DMS79 treated with DMSO at 0.1 percent for 48 hours (cell line): ENCODE measurements around the gene MRC2.

Source experiments
- DNase-seq: peaks from one replicate; lab custom pipeline; 2025; lab: John Stamatoyannopoulos, UW

MRC2 gene

DNA sequence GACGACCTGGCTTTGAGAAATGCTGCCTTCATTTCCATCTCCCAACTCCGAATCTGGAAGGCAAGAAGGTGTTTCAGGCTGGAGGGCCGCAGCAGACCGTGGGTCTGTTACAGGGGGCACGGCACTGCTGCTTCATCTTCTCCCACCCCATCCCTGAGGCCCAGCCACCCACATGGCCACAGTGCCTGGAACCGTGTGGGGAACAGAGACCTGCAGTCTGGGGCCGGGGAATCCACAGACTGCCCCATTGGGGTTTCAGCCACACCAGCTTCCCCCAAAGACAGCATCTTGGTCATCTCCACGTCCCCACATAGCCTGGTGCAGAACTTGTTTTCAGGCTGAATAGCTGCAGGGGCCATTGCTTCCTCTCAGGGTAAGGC, 74.2 kb downstream of the MRC2 start:
- DNase-seq: no peak

DNA sequence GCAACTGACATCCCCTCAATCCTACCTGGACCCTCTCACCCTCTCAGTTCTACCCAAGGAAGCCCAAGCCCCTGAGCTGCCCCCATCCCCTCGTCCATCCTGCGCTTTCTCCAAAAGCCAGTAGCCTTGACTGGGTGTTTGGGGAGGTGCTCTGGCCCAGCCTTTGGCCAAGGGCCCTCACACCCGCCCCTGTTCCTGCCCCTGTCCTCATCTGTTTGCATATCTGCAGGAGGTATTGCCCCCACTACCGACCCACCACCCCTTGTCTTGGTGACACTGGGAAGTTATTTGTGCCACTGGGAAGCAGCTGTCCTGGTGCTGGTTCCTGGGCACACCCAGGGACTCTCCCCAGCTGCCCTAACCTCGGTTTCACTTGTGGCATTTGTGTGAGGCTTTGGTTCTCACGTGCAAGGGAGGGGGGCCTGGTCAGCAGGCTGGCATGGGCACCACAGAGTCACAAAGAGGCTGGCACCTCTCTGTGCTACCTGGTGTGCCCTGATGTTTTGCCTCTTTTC, 75.3 kb downstream of the MRC2 start:
- no peak for DNase-seq

DNA sequence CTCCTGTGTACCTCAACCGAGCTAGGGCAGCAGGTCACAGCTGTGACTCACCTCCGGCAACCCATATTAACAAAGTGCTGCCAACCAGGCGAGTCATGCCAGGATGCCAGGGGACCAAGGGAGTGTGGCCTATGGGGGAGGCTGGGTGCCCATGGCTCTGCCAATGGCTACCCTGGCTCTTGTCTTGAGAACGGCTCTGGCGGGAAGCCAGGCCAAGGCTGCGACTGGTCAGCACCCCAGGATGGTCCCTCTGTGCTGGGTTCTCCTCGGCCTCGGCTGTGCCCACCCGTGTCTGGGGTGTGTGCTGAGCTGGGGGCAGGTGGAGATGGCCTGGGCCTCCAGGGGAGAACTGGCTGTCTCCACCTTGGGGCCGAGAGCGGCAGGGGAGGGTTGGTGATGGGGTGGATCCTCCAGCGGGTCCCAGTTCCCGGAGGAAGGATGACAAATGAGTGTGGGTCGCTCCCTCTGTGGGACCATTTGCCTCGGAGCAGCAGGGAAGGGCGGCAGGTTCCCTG, 75.8 kb downstream of the MRC2 start:
- no peak for DNase-seq

DNA sequence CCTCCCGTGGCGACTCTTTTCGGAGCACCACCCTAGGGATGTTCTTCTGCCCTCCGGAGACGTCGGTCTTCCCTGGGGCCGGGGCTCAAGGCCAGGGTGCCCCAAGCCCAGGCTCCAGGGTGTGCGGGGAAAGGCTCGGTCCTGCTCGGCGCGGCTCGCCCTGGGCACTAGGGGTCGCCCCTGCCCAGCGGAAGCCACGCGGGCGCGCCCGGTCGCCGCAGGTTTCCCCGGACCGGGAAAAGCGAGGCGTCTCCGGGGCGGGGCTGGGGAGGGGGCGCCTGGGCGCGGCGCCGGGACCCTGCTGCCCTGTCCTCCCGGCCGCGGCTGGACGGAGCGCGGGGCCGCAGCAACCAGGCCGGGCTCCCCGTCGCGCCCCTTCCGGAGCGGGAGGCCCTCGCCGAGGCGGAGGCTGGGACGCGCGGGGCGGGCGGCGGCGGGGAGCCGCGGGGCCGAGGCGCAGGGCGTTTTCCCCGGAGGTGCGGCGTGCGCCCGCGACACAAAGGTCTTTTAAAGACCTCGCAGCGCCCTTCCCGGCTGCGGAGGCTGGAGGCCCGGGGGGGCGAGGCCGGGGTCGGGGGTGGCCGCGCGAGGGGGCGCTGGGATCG, 76.4 kb downstream of the MRC2 start:
- peak; percentile 20 for DNase-seq

DNA sequence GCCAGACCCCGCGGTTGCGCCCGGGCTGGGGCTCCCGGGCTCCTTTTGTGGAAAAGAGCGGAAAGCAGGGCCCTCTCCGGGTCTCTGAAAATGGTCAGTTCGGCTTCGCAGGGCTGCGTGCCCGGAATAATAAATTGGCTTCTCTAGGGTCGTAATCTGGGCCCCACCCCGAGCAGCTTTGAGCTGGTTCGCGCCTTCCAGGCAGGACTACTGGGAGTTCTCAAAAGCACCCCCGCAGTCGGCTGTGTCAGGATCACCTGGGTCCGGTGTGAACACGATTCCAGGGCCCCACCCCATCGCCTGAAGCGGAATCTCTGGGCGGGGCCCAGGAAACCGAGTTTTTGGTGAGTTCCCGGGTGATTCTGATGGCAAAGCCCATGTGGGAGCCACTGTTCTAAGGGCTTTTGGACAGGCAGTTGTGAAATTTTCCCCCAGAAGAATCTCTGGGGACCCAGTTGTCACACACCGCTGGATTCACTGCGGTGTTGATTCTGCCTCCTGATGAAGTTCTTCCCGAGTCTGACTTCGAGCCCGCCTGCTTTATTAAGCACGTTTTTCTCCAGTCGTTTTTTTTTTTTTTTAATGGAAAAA, 77.0 kb downstream of the MRC2 start:
- peak; percentile 17 for DNase-seq

DNA sequence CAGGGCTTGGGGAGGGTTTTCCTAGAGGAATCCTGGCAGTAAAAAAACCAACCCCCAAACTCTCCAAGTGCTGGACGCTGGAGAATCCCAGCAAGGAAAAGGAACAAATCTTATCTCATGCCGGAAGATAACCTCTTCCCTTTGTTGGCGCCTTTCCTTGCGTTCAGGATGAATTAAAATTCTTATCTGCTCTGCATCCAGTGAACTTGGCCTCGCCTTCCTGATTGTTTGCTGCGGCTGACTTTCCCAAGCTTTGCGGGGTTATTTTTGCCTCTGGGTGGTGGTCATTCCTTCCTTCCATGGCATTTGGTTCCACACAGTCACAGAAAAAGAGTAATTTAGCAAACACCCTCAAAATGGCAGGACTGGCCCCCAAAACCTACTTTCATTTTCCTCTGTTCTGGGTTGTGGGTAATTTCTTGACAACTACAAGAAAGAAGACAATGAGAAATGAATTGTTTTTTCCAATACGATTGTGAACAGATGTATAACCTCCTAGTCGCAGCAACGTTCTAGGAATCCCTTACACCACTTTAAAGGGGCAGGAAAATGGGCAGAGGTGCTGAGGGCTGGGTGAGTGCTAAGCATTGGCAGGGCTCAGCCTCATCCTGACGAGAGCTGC, 77.8 kb downstream of the MRC2 start:
- DNase-seq: no peak

DNA sequence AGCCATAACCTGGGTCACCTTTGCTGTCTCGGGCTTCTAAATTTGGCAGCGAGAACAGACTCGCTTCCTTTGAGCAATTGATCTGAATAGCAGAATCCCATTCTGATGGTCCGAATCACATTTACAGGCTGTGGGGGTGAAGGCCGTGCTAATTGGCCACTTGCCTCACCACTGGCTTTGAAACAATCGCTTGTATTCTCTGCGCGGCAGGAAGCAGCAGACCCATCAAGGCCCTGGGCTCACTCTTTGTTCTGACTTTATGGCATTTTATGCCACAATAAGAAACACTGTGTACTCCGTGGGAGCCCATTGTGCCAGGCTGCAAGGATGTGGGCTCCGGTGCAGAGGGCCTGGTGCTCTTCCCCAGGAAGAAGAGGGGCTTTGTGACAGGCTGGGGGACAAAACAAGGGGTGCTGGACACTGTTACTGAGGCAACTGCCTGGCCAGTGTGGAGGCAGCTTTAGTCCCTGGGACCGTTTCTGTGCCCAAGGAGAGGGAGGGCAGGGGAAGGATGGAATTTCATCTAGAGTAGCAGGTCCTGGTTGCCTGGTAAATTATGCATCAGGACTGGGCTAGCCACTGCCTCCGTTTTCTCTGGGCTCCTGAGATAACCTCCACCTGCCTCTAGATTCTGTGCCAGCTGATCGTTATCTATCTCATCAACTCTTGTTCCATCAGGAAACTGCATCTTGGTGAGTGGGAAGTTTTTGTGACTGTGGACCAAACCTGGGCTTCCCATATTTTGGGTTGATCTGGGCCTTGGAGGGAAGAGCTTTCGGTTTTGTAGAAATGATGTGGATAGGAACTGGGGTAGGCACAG, 78.5 kb downstream of the MRC2 start:
- peak; percentile 31 for DNase-seq

DNA sequence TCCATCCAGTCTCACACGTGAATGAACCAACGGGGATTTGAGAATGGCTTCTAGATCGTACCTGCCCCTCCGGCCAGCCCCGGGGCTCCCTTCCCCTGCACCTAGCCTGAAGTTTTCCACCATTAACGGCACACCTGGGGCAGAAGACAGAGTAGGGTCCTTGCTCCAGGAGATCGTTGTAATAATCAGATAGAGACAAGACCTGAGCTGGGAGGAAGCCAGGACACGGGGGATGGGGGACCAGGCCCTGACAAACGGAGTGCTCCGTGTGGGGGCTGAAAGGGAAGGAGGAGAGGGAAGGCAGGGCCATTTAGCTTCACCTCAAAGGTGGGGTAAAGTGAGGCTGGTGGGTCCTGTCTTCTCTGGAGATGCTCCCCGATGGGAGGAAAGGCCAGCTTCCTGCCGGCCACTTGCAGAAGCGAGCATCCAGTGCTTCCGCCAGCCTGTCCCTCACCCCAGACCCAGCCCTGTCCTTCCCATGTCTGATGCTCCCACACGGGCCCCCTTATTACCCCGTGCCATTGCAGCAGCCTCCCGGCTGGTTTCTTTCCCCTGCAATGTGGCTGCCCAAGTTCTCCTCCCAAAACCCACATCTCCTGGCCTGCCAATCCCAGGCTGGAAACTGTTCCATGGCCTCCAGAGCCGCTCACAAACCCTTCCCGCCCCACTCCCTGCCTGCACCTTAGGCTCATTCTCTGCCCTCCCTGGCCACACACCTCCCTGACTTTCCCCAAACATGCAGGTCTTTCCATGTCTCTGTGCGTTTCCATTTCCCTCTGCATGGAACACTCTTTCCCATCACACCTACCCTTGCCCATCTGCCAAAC, 79.3 kb downstream of the MRC2 start:
- DNase-seq: no peak

DNA sequence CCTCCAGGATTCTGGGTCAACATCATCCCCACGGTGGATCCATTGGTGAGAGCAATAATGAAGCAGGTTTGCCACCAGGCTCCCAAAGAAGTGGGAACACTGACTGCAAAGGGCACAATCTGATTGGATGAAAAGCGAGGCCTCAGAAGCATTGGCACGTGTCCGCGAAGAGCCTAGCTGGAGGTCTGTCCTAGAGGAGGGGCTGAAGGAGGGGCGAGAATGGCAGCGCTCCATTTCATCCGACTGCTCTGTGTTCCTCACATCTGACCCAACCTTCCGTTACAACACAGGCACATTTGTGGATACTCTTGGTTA, 79.9 kb downstream of the MRC2 start:
- DNase-seq: no peak

DNA sequence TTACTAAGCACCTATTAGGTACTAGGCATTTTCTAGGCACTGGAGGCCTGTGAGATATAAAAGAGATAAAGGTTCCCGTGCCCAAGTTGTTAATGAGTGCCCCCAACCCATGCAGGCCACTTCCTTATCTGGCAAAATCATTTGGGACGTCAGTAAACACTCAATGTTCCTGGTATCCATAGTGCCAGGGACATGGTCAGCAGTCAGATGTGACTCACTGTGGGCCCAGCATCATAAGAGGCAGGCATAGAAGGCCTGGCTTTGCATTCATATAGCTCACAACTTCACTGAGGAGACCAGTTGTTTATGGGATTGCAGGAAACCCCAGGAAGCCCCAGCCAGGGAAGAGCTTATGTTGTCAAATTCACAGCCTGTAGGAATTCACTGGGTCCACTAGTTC, 81.1 kb downstream of the MRC2 start:
- DNase-seq: no peak

DNA sequence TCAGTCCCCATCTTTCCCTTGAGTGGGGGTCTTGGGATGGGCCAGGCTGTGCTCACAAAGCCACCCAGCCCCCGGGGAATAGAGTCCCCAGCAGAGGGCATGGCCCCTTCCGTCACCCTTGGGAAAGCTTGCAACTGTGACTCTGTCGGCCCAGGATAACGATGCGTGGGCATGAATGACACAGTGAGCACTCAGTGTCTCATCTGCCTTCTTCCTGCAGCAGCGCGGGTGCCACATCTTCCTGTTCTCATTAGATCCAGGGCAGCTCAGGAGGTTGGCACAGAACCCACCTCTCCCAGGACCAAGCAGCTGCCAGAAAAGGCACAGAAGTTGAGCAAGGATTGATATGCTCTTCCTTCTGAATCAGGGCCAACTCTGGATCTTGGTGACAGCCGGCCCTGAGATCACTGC, 84.7 kb downstream of the MRC2 start:
- DNase-seq: no peak

DNA sequence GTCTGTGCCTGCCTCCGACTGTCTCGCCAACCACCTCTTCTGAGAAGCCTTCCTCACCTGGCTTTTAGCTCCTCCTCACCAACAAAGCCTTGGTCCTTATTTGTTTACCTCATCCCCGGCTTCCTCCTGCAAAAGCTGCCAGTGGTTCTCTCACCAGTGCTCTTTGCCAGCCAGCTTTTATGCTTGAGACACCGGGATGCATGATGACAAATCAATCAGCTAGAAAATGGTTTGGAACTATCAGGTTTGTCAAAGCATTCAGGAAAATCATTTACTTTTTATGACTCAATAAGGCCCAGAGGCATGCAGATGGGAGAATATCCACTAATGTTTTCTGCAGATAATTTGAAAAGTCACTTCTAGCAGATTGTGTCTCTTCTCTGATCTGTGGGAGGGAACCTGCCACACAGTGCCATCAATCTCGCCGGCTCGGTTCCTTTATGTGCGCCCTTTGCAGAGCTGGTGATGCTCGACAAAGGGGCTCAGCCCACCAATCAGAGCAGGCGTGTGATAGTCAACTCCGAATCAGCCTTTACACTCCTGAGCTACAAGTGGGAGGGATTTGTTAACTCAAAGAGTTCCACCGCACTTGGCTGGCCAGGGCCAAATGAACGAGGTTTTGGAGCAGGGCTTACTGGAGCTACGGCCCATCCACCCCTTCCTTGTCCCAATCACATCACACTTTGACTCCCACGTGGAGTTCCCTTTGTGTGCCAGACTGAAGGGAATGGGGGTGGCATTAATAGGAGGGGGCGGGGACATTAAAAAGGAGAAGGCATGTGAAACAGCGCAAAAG, 85.8 kb downstream of the MRC2 start:
- no peak for DNase-seq

DNA sequence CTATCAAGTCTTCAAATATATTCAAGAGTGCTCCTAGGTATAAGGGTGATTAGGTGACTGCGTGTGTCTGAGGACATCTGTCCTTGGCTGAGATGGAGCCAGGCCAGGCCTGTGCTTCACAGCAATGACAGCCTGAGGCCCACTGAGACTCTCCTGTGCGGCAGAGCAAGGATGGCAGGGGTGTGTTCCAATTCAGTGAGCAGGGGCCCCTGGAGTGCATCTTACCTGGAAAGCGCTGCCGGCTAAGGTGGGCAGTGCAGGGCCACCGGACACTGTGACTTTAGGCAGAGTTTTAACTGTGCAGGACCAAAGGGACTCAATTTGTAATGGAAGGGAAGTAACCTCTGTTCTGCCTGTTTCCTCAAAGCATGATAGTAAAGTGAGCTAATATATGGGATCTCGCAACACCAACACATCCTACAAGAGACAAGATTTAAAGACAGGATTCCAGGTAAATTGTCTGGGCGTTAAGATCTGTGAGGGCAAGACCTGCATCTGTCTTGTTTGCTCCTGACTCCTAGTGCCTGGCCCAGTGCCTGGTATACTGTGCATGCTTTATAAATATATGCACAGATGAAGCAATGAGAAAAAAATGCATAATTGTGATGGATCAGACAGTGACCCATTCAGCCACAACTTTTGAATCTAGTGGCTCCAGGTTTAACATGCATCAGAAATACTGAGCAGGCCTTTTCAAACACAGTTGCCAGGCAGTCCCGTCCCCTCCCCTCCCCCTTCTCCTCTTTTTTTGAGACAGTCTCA, 86.7 kb downstream of the MRC2 start:
- DNase-seq: no peak

DNA sequence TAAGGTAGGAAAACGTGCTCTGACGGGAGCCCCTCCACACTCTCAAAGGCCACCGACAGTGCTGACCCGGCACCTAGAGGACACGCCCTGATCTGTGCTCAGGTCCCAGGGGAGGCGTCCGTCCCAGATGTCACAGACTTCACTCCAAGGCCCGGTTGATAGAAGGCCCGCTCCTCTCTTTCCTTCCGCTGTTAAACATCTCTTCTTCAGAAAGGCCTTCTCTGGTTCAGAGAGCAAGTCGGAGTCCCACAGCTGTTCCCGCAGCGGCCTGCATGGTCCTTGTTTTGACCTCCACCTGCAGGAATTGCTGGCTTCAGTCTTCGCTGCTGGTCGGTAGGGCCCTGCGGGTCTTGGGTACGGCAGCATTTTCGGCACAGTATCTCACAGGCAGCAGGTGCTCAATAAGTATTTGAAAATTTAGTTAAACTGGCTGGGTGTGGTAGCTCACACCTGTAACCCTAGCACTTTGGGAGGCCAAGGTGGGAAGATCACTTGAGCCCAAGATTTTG, 88.5 kb downstream of the MRC2 start:
- DNase-seq: no peak

DNA sequence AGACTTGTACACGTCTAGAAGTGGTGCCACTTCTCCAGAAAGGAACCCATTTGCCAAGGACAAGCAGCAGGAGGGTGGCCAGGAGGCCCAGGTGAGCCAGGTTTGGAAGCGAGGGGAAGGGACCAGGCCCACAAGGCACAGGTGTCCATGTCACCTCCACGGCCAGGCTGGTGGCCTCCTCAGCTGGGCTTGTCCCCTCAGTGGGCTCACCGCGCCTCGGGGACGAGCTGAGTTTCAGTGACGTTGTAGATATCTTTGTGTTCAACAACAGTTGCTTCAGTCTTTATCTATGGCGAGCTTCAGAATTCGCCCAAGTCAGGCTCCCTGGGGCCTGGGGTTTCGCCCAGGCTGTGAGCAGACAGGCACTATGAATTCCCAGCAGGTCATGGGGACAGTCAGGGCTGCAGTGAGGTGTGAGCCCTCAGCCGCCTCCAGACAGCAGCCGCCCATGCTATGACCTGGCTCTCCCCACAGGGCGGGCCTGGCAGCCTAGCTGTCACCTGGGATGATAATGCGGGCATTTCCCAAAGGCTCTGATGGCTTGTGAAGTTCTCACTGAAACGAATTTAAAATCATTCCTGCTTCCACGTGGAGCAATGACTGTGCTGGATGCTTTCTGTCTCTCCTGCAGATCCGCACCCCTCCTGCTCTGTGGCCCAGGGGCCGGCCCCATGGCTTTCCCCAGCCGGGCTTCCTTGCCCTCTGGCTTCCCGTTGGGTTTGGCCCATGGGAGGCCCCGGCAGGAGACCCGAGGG, 89.5 kb downstream of the MRC2 start:
- DNase-seq: no peak

DNA sequence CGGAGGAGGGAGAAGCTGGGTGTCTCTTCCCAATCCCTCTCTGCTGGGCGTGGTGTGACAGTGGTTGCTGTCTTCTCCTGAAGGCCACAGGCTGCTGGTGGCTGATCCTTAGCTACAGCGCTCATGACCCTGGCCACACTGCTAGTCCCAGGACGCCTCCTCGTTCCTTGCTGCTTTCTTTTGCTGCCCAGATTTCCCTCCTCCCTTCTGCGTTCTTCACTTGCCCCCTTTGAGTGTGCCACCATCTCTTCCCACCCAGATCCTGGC, 90.1 kb downstream of the MRC2 start:
- DNase-seq: no peak

DNA sequence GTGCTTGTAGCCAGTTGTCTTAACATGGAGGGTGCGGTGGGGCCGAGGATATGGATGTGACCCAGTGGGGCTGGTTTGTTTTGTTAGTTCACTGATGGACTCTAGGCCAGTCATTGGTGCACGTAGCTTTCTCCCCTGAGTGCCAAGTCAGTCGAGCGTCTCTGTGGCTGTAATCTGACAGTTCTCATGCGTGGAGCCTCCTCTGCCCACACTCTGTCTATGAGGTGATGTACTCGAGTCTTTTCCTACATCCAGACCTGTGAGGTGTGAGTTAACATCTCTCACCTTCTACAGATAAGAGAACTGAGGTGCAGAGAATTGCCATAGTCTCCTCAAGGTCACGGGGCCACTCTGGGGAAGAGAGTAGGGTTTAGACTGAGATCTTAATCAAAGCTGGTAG, 90.4 kb downstream of the MRC2 start:
- DNase-seq: no peak

DNA sequence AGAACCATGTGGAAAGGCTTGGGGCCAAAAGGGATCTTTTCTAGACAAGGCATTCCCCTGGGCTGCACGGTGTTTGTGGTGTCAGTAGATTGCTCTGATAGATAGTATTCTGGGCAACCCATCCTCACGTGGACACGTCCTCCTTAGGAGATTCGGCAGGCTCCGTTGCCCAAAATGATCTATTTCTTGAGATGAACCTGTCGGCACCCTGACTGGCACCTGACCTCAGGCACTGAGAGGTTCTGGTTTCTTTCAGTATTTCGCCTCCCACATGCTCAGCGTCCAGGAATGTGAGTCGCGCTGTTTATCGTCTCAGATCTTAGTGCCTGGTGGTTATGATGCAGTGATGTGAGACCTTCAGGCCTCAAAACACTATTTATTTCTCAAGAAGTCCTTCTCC, 91.0 kb downstream of the MRC2 start:
- no peak for DNase-seq

DNA sequence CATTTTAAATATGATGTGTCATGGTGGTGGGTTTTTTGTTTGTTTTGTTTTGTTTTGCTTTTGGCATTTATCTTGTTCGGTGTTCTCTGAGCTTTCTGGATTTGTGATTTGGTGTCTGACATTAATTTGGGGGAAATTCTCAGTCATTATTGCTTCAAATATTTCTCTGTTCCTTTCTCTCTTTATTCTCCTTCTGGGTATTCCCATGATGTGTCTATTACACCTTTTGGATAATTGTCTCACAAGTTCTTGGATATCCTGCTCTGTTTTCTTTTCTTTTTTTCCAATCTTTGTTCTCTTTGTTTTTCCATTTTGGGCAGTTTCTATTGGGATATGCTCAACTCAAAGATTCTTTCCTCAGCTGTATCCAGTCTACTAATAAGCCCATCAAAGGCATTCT, 92.1 kb downstream of the MRC2 start:
- no peak for DNase-seq
